ENCODE data around the gene SURF4.
"Not testable (repeated sequence)": the region's sequence is repeated elsewhere in the genome, so short reads cannot be mapped to it uniquely, and the experiment has no call there.

Gene SURF4

GRCh38 chr9:133377280-133377679 is 1.4 kb upstream of the SURF4 start:
- not testable (repeated sequence) for H3K9me3 ChIP-seq (ENCODE audit: control insufficient read depth in 1 of 2, low read length in 2 of 2); H3K4me3 ChIP-seq (ENCODE audit: low read depth in 1 of 2, low read length in 2 of 2); H3K27ac ChIP-seq (ENCODE audit: low read depth, low read length); H3K9ac ChIP-seq (ENCODE audit: low read depth in 1 of 2, low read length in 2 of 2); H3K27me3 ChIP-seq (ENCODE audit: control insufficient read depth in 1 of 2, insufficient read depth in 2 of 2, low read length in 2 of 2)
- Histone ChIP-seq H3K36me3 (ENCODE audit: control insufficient read depth in 1 of 2, insufficient read depth in 2 of 2, low read length in 2 of 2) (peaks cover 6 to 12% of the 10 kb centered on the region in 2 donors), H3K4me1 (ENCODE audit: control insufficient read depth in 1 of 2, insufficient read depth in 2 of 2, low read length in 2 of 2) (peaks cover 13 to 32% of the 10 kb centered on the region in 2 donors)

GRCh38 chr9:133375116-133375723 is 640 bp downstream of the SURF4 start:
- peaks cover 34 to 52% of the 10 kb centered on the region in 2 donors for H3K4me1 ChIP-seq (ENCODE audit: control insufficient read depth in 1 of 2, insufficient read depth in 2 of 2, low read length in 2 of 2)
- no peaks in the 10 kb centered on the region for H3K9me3 ChIP-seq (ENCODE audit: control insufficient read depth in 1 of 2, low read length in 2 of 2)
- peak overlapping the region; percentile 55 to 95 for H3K9ac ChIP-seq (ENCODE audit: low read depth in 1 of 2, low read length in 2 of 2)

GRCh38 chr9:133374612-133375115 is 1.2 kb downstream of the SURF4 start:
- H3K27me3 ChIP-seq (ENCODE audit: control insufficient read depth in 1 of 2, insufficient read depth in 2 of 2, low read length in 2 of 2), result no peaks in the 10 kb centered on the region
- H3K27ac ChIP-seq (ENCODE audit: low read depth, low read length), result peak overlapping the region; percentile 88
- H3K9ac ChIP-seq (ENCODE audit: low read depth in 1 of 2, low read length in 2 of 2), result peak overlapping the region; percentile 55 to 95
- H3K4me1 ChIP-seq (ENCODE audit: control insufficient read depth in 1 of 2, insufficient read depth in 2 of 2, low read length in 2 of 2), result peaks cover 40 to 58% of the 10 kb centered on the region in 2 donors
- H3K4me3 ChIP-seq (ENCODE audit: low read depth in 1 of 2, low read length in 2 of 2), result peak overlapping the region; percentile 87 to 97
- peaks cover 21 to 33% of the 10 kb centered on the region in 2 donors for H3K36me3 ChIP-seq (ENCODE audit: control insufficient read depth in 1 of 2, insufficient read depth in 2 of 2, low read length in 2 of 2)
- H3K9me3 ChIP-seq (ENCODE audit: control insufficient read depth in 1 of 2, low read length in 2 of 2), result no peaks in the 10 kb centered on the region

More at GRCh38 chr9:133375116-133375723, 640 bp downstream of the SURF4 start:
- H3K36me3 ChIP-seq (ENCODE audit: control insufficient read depth in 1 of 2, insufficient read depth in 2 of 2, low read length in 2 of 2), result peaks cover 16 to 27% of the 10 kb centered on the region in 2 donors
- H3K27me3 ChIP-seq (ENCODE audit: control insufficient read depth in 1 of 2, insufficient read depth in 2 of 2, low read length in 2 of 2), result no peaks in the 10 kb centered on the region
- peak overlapping the region; percentile 88 for H3K27ac ChIP-seq (ENCODE audit: low read depth, low read length)
- peak overlapping the region; percentile 87 to 97 for H3K4me3 ChIP-seq (ENCODE audit: low read depth in 1 of 2, low read length in 2 of 2)

GRCh38 chr9:133372144-133372543 is 3.7 kb downstream of the SURF4 start:
- H3K4me1 ChIP-seq (ENCODE audit: control insufficient read depth in 1 of 2, insufficient read depth in 2 of 2, low read length in 2 of 2), result peaks cover 65 to 81% of the 10 kb centered on the region in 2 donors
- no peak overlapping the region for H3K27ac ChIP-seq (ENCODE audit: low read depth, low read length)
- H3K36me3 ChIP-seq (ENCODE audit: control insufficient read depth in 1 of 2, insufficient read depth in 2 of 2, low read length in 2 of 2), result peaks cover 24 to 46% of the 10 kb centered on the region in 2 donors
- H3K4me3 ChIP-seq (ENCODE audit: low read depth in 1 of 2, low read length in 2 of 2), result peak overlapping the region; percentile 28 to 45
- H3K27me3 ChIP-seq (ENCODE audit: control insufficient read depth in 1 of 2, insufficient read depth in 2 of 2, low read length in 2 of 2), result no peaks in the 10 kb centered on the region
- H3K9me3 ChIP-seq (ENCODE audit: control insufficient read depth in 1 of 2, low read length in 2 of 2), result no peaks in the 10 kb centered on the region
- H3K9ac ChIP-seq (ENCODE audit: low read depth in 1 of 2, low read length in 2 of 2), result peak overlapping the region; percentile 34 to 35

- Histone ChIP-seq H3K4me1 (ENCODE audit: control insufficient read depth in 1 of 2, insufficient read depth in 2 of 2, low read length in 2 of 2) (peaks cover 70 to 79% of the 10 kb centered on the region in 2 donors), H3K36me3 (ENCODE audit: control insufficient read depth in 1 of 2, insufficient read depth in 2 of 2, low read length in 2 of 2) (peaks cover 32 to 54% of the 10 kb centered on the region in 2 donors), H3K4me3 (ENCODE audit: low read depth in 1 of 2, low read length in 2 of 2) (peak overlapping the region; percentile 40 to 45), H3K9ac (ENCODE audit: low read depth in 1 of 2, low read length in 2 of 2) (peak overlapping the region; percentile 8 to 34), H3K9me3 (ENCODE audit: control insufficient read depth in 1 of 2, low read length in 2 of 2) (no peaks in the 10 kb centered on the region), H3K27me3 (ENCODE audit: control insufficient read depth in 1 of 2, insufficient read depth in 2 of 2, low read length in 2 of 2) (no peaks in the 10 kb centered on the region), H3K27ac (ENCODE audit: low read depth, low read length) (peak overlapping the region; percentile 59)
Measured at GRCh38 chr9:133371261-133371711, 4.6 kb downstream of the SURF4 start.

GRCh38 chr9:133370685-133371084 is 5.2 kb downstream of the SURF4 start:
- Histone ChIP-seq H3K9me3 (ENCODE audit: control insufficient read depth in 1 of 2, low read length in 2 of 2) (no peaks in the 10 kb centered on the region), H3K27me3 (ENCODE audit: control insufficient read depth in 1 of 2, insufficient read depth in 2 of 2, low read length in 2 of 2) (no peaks in the 10 kb centered on the region), H3K4me3 (ENCODE audit: low read depth in 1 of 2, low read length in 2 of 2) (peak overlapping the region; percentile 40 to 51), H3K4me1 (ENCODE audit: control insufficient read depth in 1 of 2, insufficient read depth in 2 of 2, low read length in 2 of 2) (peaks cover 70 to 79% of the 10 kb centered on the region in 2 donors), H3K27ac (ENCODE audit: low read depth, low read length) (peak overlapping the region; percentile 26), H3K9ac (ENCODE audit: low read depth in 1 of 2, low read length in 2 of 2) (peak overlapping the region; percentile 26 to 34), H3K36me3 (ENCODE audit: control insufficient read depth in 1 of 2, insufficient read depth in 2 of 2, low read length in 2 of 2) (peaks cover 37 to 60% of the 10 kb centered on the region in 2 donors)

- H3K9ac ChIP-seq (ENCODE audit: low read depth in 1 of 2, low read length in 2 of 2), result peak overlapping the region; percentile 26 to 34
Measured at GRCh38 chr9:133369933-133370332, 5.9 kb downstream of the SURF4 start.

GRCh38 chr9:133369422-133369821 is 6.4 kb downstream of the SURF4 start:
- H3K27ac ChIP-seq (ENCODE audit: low read depth, low read length), result peak overlapping the region; percentile 63
- H3K9me3 ChIP-seq (ENCODE audit: control insufficient read depth in 1 of 2, low read length in 2 of 2), result no peaks in the 10 kb centered on the region
- peak overlapping the region; percentile 10 to 34 for H3K9ac ChIP-seq (ENCODE audit: low read depth in 1 of 2, low read length in 2 of 2)
- H3K4me3 ChIP-seq (ENCODE audit: low read depth in 1 of 2, low read length in 2 of 2), result peak overlapping the region; percentile 16 to 51
- no peaks in the 10 kb centered on the region for H3K27me3 ChIP-seq (ENCODE audit: control insufficient read depth in 1 of 2, insufficient read depth in 2 of 2, low read length in 2 of 2)
- H3K36me3 ChIP-seq (ENCODE audit: control insufficient read depth in 1 of 2, insufficient read depth in 2 of 2, low read length in 2 of 2), result peaks cover 47 to 70% of the 10 kb centered on the region in 2 donors
- H3K4me1 ChIP-seq (ENCODE audit: control insufficient read depth in 1 of 2, insufficient read depth in 2 of 2, low read length in 2 of 2), result peaks cover 70 to 76% of the 10 kb centered on the region in 2 donors

More at GRCh38 chr9:133369933-133370332, 5.9 kb downstream of the SURF4 start:
- Histone ChIP-seq H3K9me3 (ENCODE audit: control insufficient read depth in 1 of 2, low read length in 2 of 2) (no peaks in the 10 kb centered on the region), H3K27ac (ENCODE audit: low read depth, low read length) (peak overlapping the region; percentile 63), H3K36me3 (ENCODE audit: control insufficient read depth in 1 of 2, insufficient read depth in 2 of 2, low read length in 2 of 2) (peaks cover 44 to 67% of the 10 kb centered on the region in 2 donors), H3K4me3 (ENCODE audit: low read depth in 1 of 2, low read length in 2 of 2) (peak overlapping the region in 1 of 2 donors; percentile 51), H3K4me1 (ENCODE audit: control insufficient read depth in 1 of 2, insufficient read depth in 2 of 2, low read length in 2 of 2) (peaks cover 70 to 81% of the 10 kb centered on the region in 2 donors), H3K27me3 (ENCODE audit: control insufficient read depth in 1 of 2, insufficient read depth in 2 of 2, low read length in 2 of 2) (no peaks in the 10 kb centered on the region)

- no peaks in the 10 kb centered on the region for H3K9me3 ChIP-seq (ENCODE audit: control insufficient read depth in 1 of 2, low read length in 2 of 2)
- peaks cover 67% of the 10 kb centered on the region in 2 donors for H3K4me1 ChIP-seq (ENCODE audit: control insufficient read depth in 1 of 2, insufficient read depth in 2 of 2, low read length in 2 of 2)
- no peaks in the 10 kb centered on the region for H3K27me3 ChIP-seq (ENCODE audit: control insufficient read depth in 1 of 2, insufficient read depth in 2 of 2, low read length in 2 of 2)
- H3K9ac ChIP-seq (ENCODE audit: low read depth in 1 of 2, low read length in 2 of 2), result peak overlapping the region; percentile 28 to 34
- H3K27ac ChIP-seq (ENCODE audit: low read depth, low read length), result peak overlapping the region; percentile 60
- peak overlapping the region; percentile 45 to 51 for H3K4me3 ChIP-seq (ENCODE audit: low read depth in 1 of 2, low read length in 2 of 2)
- peaks cover 56 to 79% of the 10 kb centered on the region in 2 donors for H3K36me3 ChIP-seq (ENCODE audit: control insufficient read depth in 1 of 2, insufficient read depth in 2 of 2, low read length in 2 of 2)
Measured at GRCh38 chr9:133368249-133368881, 7.5 kb downstream of the SURF4 start.

- no peaks in the 10 kb centered on the region for H3K27me3 ChIP-seq (ENCODE audit: control insufficient read depth in 1 of 2, insufficient read depth in 2 of 2, low read length in 2 of 2)
- no peaks in the 10 kb centered on the region for H3K9me3 ChIP-seq (ENCODE audit: control insufficient read depth in 1 of 2, low read length in 2 of 2)
- H3K9ac ChIP-seq (ENCODE audit: low read depth in 1 of 2, low read length in 2 of 2), result peak overlapping the region; percentile 28 to 34
- peaks cover 67 to 68% of the 10 kb centered on the region in 2 donors for H3K4me1 ChIP-seq (ENCODE audit: control insufficient read depth in 1 of 2, insufficient read depth in 2 of 2, low read length in 2 of 2)
- peak overlapping the region; percentile 45 to 50 for H3K4me3 ChIP-seq (ENCODE audit: low read depth in 1 of 2, low read length in 2 of 2)
- H3K36me3 ChIP-seq (ENCODE audit: control insufficient read depth in 1 of 2, insufficient read depth in 2 of 2, low read length in 2 of 2), result peaks cover 61 to 79% of the 10 kb centered on the region in 2 donors
- peak overlapping the region; percentile 60 for H3K27ac ChIP-seq (ENCODE audit: low read depth, low read length)
Measured at GRCh38 chr9:133367778-133368177, 8.1 kb downstream of the SURF4 start.
